ENCODE data around the gene GOLGB1.
"Not testable (repeated sequence)": the region's sequence is repeated elsewhere in the genome, so short reads cannot be mapped to it uniquely, and the experiment has no call there.

Gene GOLGB1

GRCh38 chr3:121749276-121750086, at the start of gene GOLGB1:
GOLGB1 (minus strand) TSS chr3:121749741; CDS start chr3:121730971, 18,770 bp downstream.
- DNase-seq: peak; percentile 96 to 99

GRCh38 chr3:121796970-121797369, 47.4 kb upstream of the GOLGB1 start:
- no peak for DNase-seq

GRCh38 chr3:121794264-121794983, 44.9 kb upstream of the GOLGB1 start:
- no peak for DNase-seq

GRCh38 chr3:121793078-121793477, 43.5 kb upstream of the GOLGB1 start:
- no peak for DNase-seq

GRCh38 chr3:121786485-121786884, 36.9 kb upstream of the GOLGB1 start:
- no peak for DNase-seq

- not testable (repeated sequence) for DNase-seq
Measured at GRCh38 chr3:121782784-121783183, 33.2 kb upstream of the GOLGB1 start.

- no peak for DNase-seq
Measured at GRCh38 chr3:121781611-121782010, 32.1 kb upstream of the GOLGB1 start.

GRCh38 chr3:121775095-121775494, 25.6 kb upstream of the GOLGB1 start:
- not testable (repeated sequence) for DNase-seq

- DNase-seq: no peak
Measured at GRCh38 chr3:121769246-121769645, 19.7 kb upstream of the GOLGB1 start.

GRCh38 chr3:121768452-121768851, 18.9 kb upstream of the GOLGB1 start:
- no peak for DNase-seq

- no peak for DNase-seq
Measured at GRCh38 chr3:121759541-121760202, 10.1 kb upstream of the GOLGB1 start.

GRCh38 chr3:121758727-121759450, 9.3 kb upstream of the GOLGB1 start:
- no peak for DNase-seq

- no peak for DNase-seq
Measured at GRCh38 chr3:121757812-121758545, 8.4 kb upstream of the GOLGB1 start.

- no peak for DNase-seq
Measured at GRCh38 chr3:121757087-121757811, 7.7 kb upstream of the GOLGB1 start.

- no peak for DNase-seq
Measured at GRCh38 chr3:121752772-121753171, 3.2 kb upstream of the GOLGB1 start.

GRCh38 chr3:121752261-121752660, 2.7 kb upstream of the GOLGB1 start:
- no peak for DNase-seq

- DNase-seq: no peak
Measured at GRCh38 chr3:121750087-121750415, 510 bp upstream of the GOLGB1 start.

GRCh38 chr3:121748680-121749275, 763 bp downstream of the GOLGB1 start:
- DNase-seq: no peak

- DNase-seq: no peak
Measured at GRCh38 chr3:121747976-121748375, 1.6 kb downstream of the GOLGB1 start.

- DNase-seq: not testable (repeated sequence)
Measured at GRCh38 chr3:121743106-121743505, 6.4 kb downstream of the GOLGB1 start.

- no peak for DNase-seq
Measured at GRCh38 chr3:121740896-121741295, 8.6 kb downstream of the GOLGB1 start.
